BLaER1 (cell line): ENCODE results near the gene CDH13.

Experiments used
- H3K27ac ChIP-seq: shearing (Covaris generic); formaldehyde crosslinking; 2 replicates; pipeline ENCODE4 v1.8.1; 2022
- H3K27me3 ChIP-seq: shearing (Covaris generic); formaldehyde crosslinking; 2 replicates; pipeline ENCODE4 v1.8.1; 2022
- H3K36me3 ChIP-seq: shearing (Covaris generic); formaldehyde crosslinking; 2 replicates; pipeline ENCODE4 v1.8.1; 2022
- H3K4me1 ChIP-seq: shearing (Covaris generic); formaldehyde crosslinking; 2 replicates; pipeline ENCODE4 v1.8.1; 2022
- H3K4me2 ChIP-seq: shearing (Covaris generic); formaldehyde crosslinking; 2 replicates; pipeline ENCODE4 v1.8.1; 2022
- H3K4me3 ChIP-seq: shearing (Covaris generic); formaldehyde crosslinking; 2 replicates; pipeline ENCODE4 v1.8.1; 2022
- H3K9ac ChIP-seq: shearing (Covaris generic); formaldehyde crosslinking; 2 replicates; pipeline ENCODE4 v1.8.1; 2022
- H3K9me3 ChIP-seq: shearing (Covaris generic); formaldehyde crosslinking; 2 replicates; pipeline ENCODE4 v1.8.1; 2022
- H4K20me1 ChIP-seq: shearing (Covaris generic); formaldehyde crosslinking; 2 replicates; pipeline ENCODE4 v1.8.1; 2022
- Cebpa-rat ChIP-seq: shearing (Covaris generic); IDR thresholded peaks from 2 replicates; pipeline ENCODE4 v1.8.1; 2022

CDH13 gene

GRCh38 chr16:82636485-82636884, 9.7 kb downstream of the CDH13 start:
- no peak overlapping the region for H3K4me3 ChIP-seq
- no peaks in the 10 kb centered on the region for H3K9me3 ChIP-seq
- H3K4me2 ChIP-seq, result no peak overlapping the region
- H4K20me1 ChIP-seq, result no peaks in the 10 kb centered on the region
- no peak overlapping the region for H3K27ac ChIP-seq
- peaks cover 14% of the 10 kb centered on the region for H3K4me1 ChIP-seq
- H3K9ac ChIP-seq, result no peak overlapping the region
- TF ChIP-seq Cebpa-rat, result no peak
- H3K27me3 ChIP-seq, result no peaks in the 10 kb centered on the region
- no peaks in the 10 kb centered on the region for H3K36me3 ChIP-seq

- Histone ChIP-seq H4K20me1 (no peaks in the 10 kb centered on the region), H3K27me3 (no peaks in the 10 kb centered on the region), H3K4me3 (no peak overlapping the region), H3K9ac (no peak overlapping the region), H3K27ac (no peak overlapping the region), H3K4me2 (no peak overlapping the region), H3K9me3 (no peaks in the 10 kb centered on the region), H3K4me1 (peaks cover 14% of the 10 kb centered on the region), H3K36me3 (no peaks in the 10 kb centered on the region)
- no peak for TF ChIP-seq Cebpa-rat
Measured at GRCh38 chr16:82636958-82637357, 10.2 kb downstream of the CDH13 start.

- Histone ChIP-seq H3K9me3 (no peaks in the 10 kb centered on the region), H4K20me1 (no peaks in the 10 kb centered on the region), H3K36me3 (no peaks in the 10 kb centered on the region), H3K9ac (no peak overlapping the region), H3K4me3 (no peak overlapping the region), H3K4me1 (peaks cover 14% of the 10 kb centered on the region), H3K27ac (no peak overlapping the region), H3K27me3 (no peaks in the 10 kb centered on the region), H3K4me2 (peak overlapping the region; percentile 29)
- TF ChIP-seq Cebpa-rat, result no peak
Measured at GRCh38 chr16:82638095-82638798, 11.5 kb downstream of the CDH13 start.

GRCh38 chr16:82639263-82639662, 12.5 kb downstream of the CDH13 start:
- Histone ChIP-seq H3K4me1 (peaks cover 14% of the 10 kb centered on the region), H3K27ac (no peak overlapping the region), H3K4me3 (no peak overlapping the region), H3K36me3 (no peaks in the 10 kb centered on the region), H4K20me1 (no peaks in the 10 kb centered on the region), H3K9ac (no peak overlapping the region), H3K9me3 (no peaks in the 10 kb centered on the region), H3K4me2 (peak overlapping the region; percentile 29), H3K27me3 (no peaks in the 10 kb centered on the region)
- TF ChIP-seq Cebpa-rat, result no peak

- TF ChIP-seq Cebpa-rat, result no peak
- Histone ChIP-seq H3K4me2 (0 out of 2 replicates have a peak overlapping the region, but pooled peaks have one; percentile 29), H3K36me3 (no peaks in the 10 kb centered on the region), H3K9ac (no peak overlapping the region), H3K27me3 (no peaks in the 10 kb centered on the region), H3K4me1 (peaks cover 14% of the 10 kb centered on the region), H3K9me3 (no peaks in the 10 kb centered on the region), H3K4me3 (no peak overlapping the region), H3K27ac (no peak overlapping the region), H4K20me1 (no peaks in the 10 kb centered on the region)
Measured at GRCh38 chr16:82639666-82640336, 13.0 kb downstream of the CDH13 start.

GRCh38 chr16:82641336-82641984, 14.7 kb downstream of the CDH13 start:
- Histone ChIP-seq H3K4me2 (no peak overlapping the region), H4K20me1 (no peaks in the 10 kb centered on the region), H3K9ac (no peak overlapping the region), H3K27me3 (no peaks in the 10 kb centered on the region), H3K36me3 (no peaks in the 10 kb centered on the region), H3K4me1 (peaks cover 14% of the 10 kb centered on the region), H3K9me3 (no peaks in the 10 kb centered on the region), H3K4me3 (no peak overlapping the region), H3K27ac (no peak overlapping the region)
- no peak for TF ChIP-seq Cebpa-rat

GRCh38 chr16:82643136-82643535, 16.4 kb downstream of the CDH13 start:
- no peak overlapping the region for H3K9ac ChIP-seq
- H3K9me3 ChIP-seq, result no peaks in the 10 kb centered on the region
- H3K36me3 ChIP-seq, result no peaks in the 10 kb centered on the region
- no peak overlapping the region for H3K4me2 ChIP-seq
- TF ChIP-seq Cebpa-rat, result no peak
- no peaks in the 10 kb centered on the region for H4K20me1 ChIP-seq
- H3K27ac ChIP-seq, result no peak overlapping the region
- no peaks in the 10 kb centered on the region for H3K27me3 ChIP-seq
- H3K4me3 ChIP-seq, result no peak overlapping the region
- H3K4me1 ChIP-seq, result peaks cover 14% of the 10 kb centered on the region

GRCh38 chr16:82643936-82644630, 17.3 kb downstream of the CDH13 start:
- H3K27me3 ChIP-seq, result no peaks in the 10 kb centered on the region
- H3K9me3 ChIP-seq, result no peaks in the 10 kb centered on the region
- H3K4me2 ChIP-seq, result no peak overlapping the region
- no peak for TF ChIP-seq Cebpa-rat
- H4K20me1 ChIP-seq, result no peaks in the 10 kb centered on the region
- no peak overlapping the region for H3K9ac ChIP-seq
- H3K27ac ChIP-seq, result no peak overlapping the region
- H3K4me1 ChIP-seq, result peaks cover 5% of the 10 kb centered on the region
- no peaks in the 10 kb centered on the region for H3K36me3 ChIP-seq
- H3K4me3 ChIP-seq, result no peak overlapping the region

- no peak overlapping the region for H3K4me2 ChIP-seq
- H3K4me3 ChIP-seq, result no peak overlapping the region
- no peaks in the 10 kb centered on the region for H4K20me1 ChIP-seq
Measured at GRCh38 chr16:82646504-82646903, 19.7 kb downstream of the CDH13 start.

More at GRCh38 chr16:82646504-82646903, 19.7 kb downstream of the CDH13 start:
- no peaks in the 10 kb centered on the region for H3K9me3 ChIP-seq
- TF ChIP-seq Cebpa-rat, result no peak
- H3K4me1 ChIP-seq, result peaks cover 3% of the 10 kb centered on the region; the same call in 1 of the 2 replicates
- H3K9ac ChIP-seq, result no peak overlapping the region
- no peak overlapping the region for H3K27ac ChIP-seq
- H3K27me3 ChIP-seq, result no peaks in the 10 kb centered on the region
- H3K36me3 ChIP-seq, result no peaks in the 10 kb centered on the region
